Amniotic stem cell (primary cell): ENCODE measurements around the gene SLC38A5.

Source experiments
- DNase-seq: peaks from one replicate; lab custom pipeline; 2025; lab: John Stamatoyannopoulos, UW

Gene SLC38A5

GRCh38 chrX:48491809-48492208 is 21.7 kb upstream of the SLC38A5 start:
- DNase-seq = no peak

- DNase-seq = no peak
These were observed 20.6 kb upstream of the SLC38A5 start for GRCh38 chrX:48490661-48491060.

- DNase-seq = no peak
These were observed 19.8 kb upstream of the SLC38A5 start for GRCh38 chrX:48489892-48490291.

- no peak for DNase-seq
These were observed 19.2 kb upstream of the SLC38A5 start for GRCh38 chrX:48489296-48489695.

- no peak for DNase-seq
These were observed 18.0 kb upstream of the SLC38A5 start for GRCh38 chrX:48488034-48488433.

- peak; percentile 61 for DNase-seq
These were observed 17.3 kb upstream of the SLC38A5 start for GRCh38 chrX:48487362-48487798.

- no peak for DNase-seq
These were observed 12.5 kb upstream of the SLC38A5 start for GRCh38 chrX:48482526-48482925.

GRCh38 chrX:48480583-48480982 is 10.5 kb upstream of the SLC38A5 start:
- DNase-seq = no peak

- DNase-seq = no peak
These were observed 10.1 kb upstream of the SLC38A5 start for GRCh38 chrX:48480142-48480541.

GRCh38 chrX:48478806-48479205 is 8.7 kb upstream of the SLC38A5 start:
- DNase-seq = no peak

GRCh38 chrX:48477960-48478755 is 8.1 kb upstream of the SLC38A5 start:
- no peak for DNase-seq

- no peak for DNase-seq
These were observed 6.9 kb upstream of the SLC38A5 start for GRCh38 chrX:48476919-48477318.

GRCh38 chrX:48475774-48476577 is 5.9 kb upstream of the SLC38A5 start, which contains the start of gene FTSJ1:
Gene FTSJ1, plus strand, starts transcription at chrX:48476199. Its CDS starts 1,849 bp downstream, at chrX:48478048.
- DNase-seq = peak; percentile 62

- DNase-seq = no peak
These were observed 5.2 kb upstream of the SLC38A5 start for GRCh38 chrX:48475296-48475695.

GRCh38 chrX:48474581-48474980 is 4.5 kb upstream of the SLC38A5 start:
- DNase-seq = no peak

GRCh38 chrX:48474127-48474526 is 4.1 kb upstream of the SLC38A5 start:
- no peak for DNase-seq

GRCh38 chrX:48473704-48473990 is 3.6 kb upstream of the SLC38A5 start:
- no peak for DNase-seq

- no peak for DNase-seq
These were observed 3.0 kb upstream of the SLC38A5 start for GRCh38 chrX:48472851-48473703.

- DNase-seq = no peak
These were observed 2.2 kb upstream of the SLC38A5 start for GRCh38 chrX:48472225-48472624.

GRCh38 chrX:48471504-48471903 is 1.4 kb upstream of the SLC38A5 start:
- no peak for DNase-seq

- no peak for DNase-seq
These were observed 716 bp upstream of the SLC38A5 start for GRCh38 chrX:48470833-48471118.
